Lower lobe of right lung (tissue), 2 donors: ENCODE measurements around the gene TMEM204. TPM values are rescaled to one million over a fixed set of nuclear protein-coding genes. Genes with fewer than 3 reads are reported as not detected.

Experiments
- ATAC-seq, 2 donors: fragments of 200-7000 bp; cut with Tn5 transposase; one replicate each; pipeline ENCODE4 v1.9.1; 2020 to 2022; ENCODE audit warnings: mild to moderate bottlenecking in 2 of 2, moderate library complexity in 2 of 2
- DNase-seq: peaks from one replicate; pipeline ENCODE4 v3.0.0-alpha.2; 2020
- H3K27ac ChIP-seq: fragments of 200-600 bp; one replicate; pipeline ENCODE4 v1.8.0; 2022
- H3K27me3 ChIP-seq: fragments of 200-600 bp; one replicate; pipeline ENCODE4 v1.8.0; 2022; ENCODE audit warnings: low read depth
- H3K36me3 ChIP-seq: fragments of 200-600 bp; one replicate; pipeline ENCODE4 v1.8.0; 2022; ENCODE audit warnings: mild to moderate bottlenecking
- H3K4me1 ChIP-seq: fragments of 200-600 bp; one replicate; pipeline ENCODE4 v1.8.0; 2022
- H3K4me3 ChIP-seq: fragments of 200-600 bp; one replicate; pipeline ENCODE4 v1.8.0; 2022; ENCODE audit warnings: mild to moderate bottlenecking
- H3K9me3 ChIP-seq: fragments of 200-600 bp; one replicate; pipeline ENCODE4 v1.8.0; 2022
- CTCF ChIP-seq: fragments of 200-600 bp; IDR thresholded peaks from one replicate; pipeline ENCODE4 v1.8.0; 2022; ENCODE audit warnings: antibody characterized with exemption, mild to moderate bottlenecking
- intact Hi-C: fragments of 100-400 bp; cut with DNase I; formaldehyde crosslinking; loops from one replicate; pipeline ENCODE4 v1.11.0; 2022
- total RNA-seq: library from RNA; stranded (reverse); fragmentation: NEBNext Ultra II Directional; extraction: Animal tissue kit (Norgen Biotek cat#: 25700); gene quantifications from one replicate; pipeline ENCODE4 v1.2.1, GENCODE V29; 2021
- donor health status: DM: no; HTN: yes; CAD: no; lungs with severe emphysema.

The TMEM204 gene
- total RNA-seq, 1 donor from 2014 or later: 63.1 TPM

GRCh38 chr16:1601031-1601430, 67.6 kb downstream of the TMEM204 start:
- Histone ChIP-seq H3K27me3 (no peaks in the 10 kb centered on the region), H3K9me3 (no peaks in the 10 kb centered on the region), H3K27ac (peak overlapping the region; percentile 50), H3K36me3 (peaks cover 8% of the 10 kb centered on the region), H3K4me1 (peaks cover 13% of the 10 kb centered on the region), H3K4me3 (no peak overlapping the region)
- no peak for DNase-seq
- intact Hi-C loops: no loop called here
- peak; percentile 8 to 38 for ATAC-seq
- TF ChIP-seq CTCF: no peak

- peaks cover 8% of the 10 kb centered on the region for H3K36me3 ChIP-seq
- ATAC-seq (peak; percentile 92 to 95), DNase-seq (no peak)
- no peak for TF ChIP-seq CTCF
- peak overlapping the region; percentile 27 for H3K4me3 ChIP-seq
- no peaks in the 10 kb centered on the region for H3K9me3 ChIP-seq
- H3K27ac ChIP-seq: peak overlapping the region; percentile 71
- H3K27me3 ChIP-seq: no peaks in the 10 kb centered on the region
- intact Hi-C loops: no loop called here
- H3K4me1 ChIP-seq: peaks cover 13% of the 10 kb centered on the region
Observed at GRCh38 chr16:1601489-1601888, 68.0 kb downstream of the TMEM204 start.

GRCh38 chr16:1602285-1602684, 68.8 kb downstream of the TMEM204 start:
- ATAC-seq (peak; percentile 61 to 71), DNase-seq (peak; percentile 68)
- Histone ChIP-seq H3K27me3 (no peaks in the 10 kb centered on the region), H3K4me1 (peaks cover 13% of the 10 kb centered on the region), H3K9me3 (no peaks in the 10 kb centered on the region), H3K27ac (peak overlapping the region; percentile 71), H3K36me3 (peaks cover 15% of the 10 kb centered on the region), H3K4me3 (peak overlapping the region; percentile 27)
- intact Hi-C loops: no loop called here
- no peak for TF ChIP-seq CTCF

Other genes with a start within 250 kb of the TMEM204 start
- 93.4 TPM for gene UBE2I, start 224.0 kb upstream of the TMEM204 start, total RNA-seq
- 8.4 TPM for gene BAIAP3, start 200.0 kb upstream of the TMEM204 start, total RNA-seq
- gene TSR3, start 181.8 kb upstream of the TMEM204 start, total RNA-seq: 39.5 TPM
- 89.5 TPM for gene GNPTG, start 181.7 kb upstream of the TMEM204 start, total RNA-seq
- gene UNKL, start 119.0 kb upstream of the TMEM204 start, total RNA-seq: 23.1 TPM
- gene UQCC4, start 112.9 kb upstream of the TMEM204 start, total RNA-seq: 9.7 TPM
- gene PERCC1, start 102.6 kb upstream of the TMEM204 start, total RNA-seq: not detected
- gene CCDC154, start 89.1 kb upstream of the TMEM204 start, total RNA-seq: 3.1 TPM
- 146 TPM for gene CLCN7, start 58.6 kb upstream of the TMEM204 start, total RNA-seq
- not detected for gene PTX4, start 44.7 kb upstream of the TMEM204 start, total RNA-seq
- gene TELO2, start 40.3 kb upstream of the TMEM204 start, total RNA-seq: 27.5 TPM
- gene IFT140, start 78.4 kb downstream of the TMEM204 start, total RNA-seq: 42.2 TPM
- 24.1 TPM for gene CRAMP1, start 78.7 kb downstream of the TMEM204 start, total RNA-seq
- 53.1 TPM for gene JPT2, start 144.6 kb downstream of the TMEM204 start, total RNA-seq
- gene MAPK8IP3, start 172.5 kb downstream of the TMEM204 start, total RNA-seq: 63.0 TPM
- 56.5 TPM for gene NME3, start 237.9 kb downstream of the TMEM204 start, total RNA-seq
- gene EME2, start 239.1 kb downstream of the TMEM204 start, total RNA-seq: 15.5 TPM
- 58.0 TPM for gene MRPS34, start 239.5 kb downstream of the TMEM204 start, total RNA-seq
- 44.2 TPM for gene SPSB3, start 248.9 kb downstream of the TMEM204 start, total RNA-seq
- 36.0 TPM for gene NUBP2, start 249.3 kb downstream of the TMEM204 start, total RNA-seq